GM13976 (cell line): ENCODE results near the gene KCNE4.

ENCODE experiments used
- DNase-seq: peaks from one replicate; pipeline ENCODE4 v3.0.0; 2012; ENCODE audit warnings: low spot score
- in situ Hi-C: fragments of 300-500 bp; cut with MboI; formaldehyde crosslinking; loops from one replicate; pipeline ENCODE4 v1.12.0; 2022; ENCODE audit warnings: low sequenced_read_pairs, mixed read lengths, inconsistent platforms; ENCODE audit not compliant: unreplicated experiment
- TF ChIP-seq, protein P1 (sequence below): IDR thresholded peaks from 2 replicates; pipeline ENCODE4 v1.5.1; 2012; ENCODE audit warnings: borderline replicate concordance, mild to moderate bottlenecking; ENCODE audit not compliant: insufficient read depth; ENCODE audit errors: extremely low read depth, missing control alignments, control extremely low read depth

KCNE4 gene, protein sequence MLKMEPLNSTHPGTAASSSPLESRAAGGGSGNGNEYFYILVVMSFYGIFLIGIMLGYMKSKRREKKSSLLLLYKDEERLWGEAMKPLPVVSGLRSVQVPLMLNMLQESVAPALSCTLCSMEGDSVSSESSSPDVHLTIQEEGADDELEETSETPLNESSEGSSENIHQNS

DNA sequence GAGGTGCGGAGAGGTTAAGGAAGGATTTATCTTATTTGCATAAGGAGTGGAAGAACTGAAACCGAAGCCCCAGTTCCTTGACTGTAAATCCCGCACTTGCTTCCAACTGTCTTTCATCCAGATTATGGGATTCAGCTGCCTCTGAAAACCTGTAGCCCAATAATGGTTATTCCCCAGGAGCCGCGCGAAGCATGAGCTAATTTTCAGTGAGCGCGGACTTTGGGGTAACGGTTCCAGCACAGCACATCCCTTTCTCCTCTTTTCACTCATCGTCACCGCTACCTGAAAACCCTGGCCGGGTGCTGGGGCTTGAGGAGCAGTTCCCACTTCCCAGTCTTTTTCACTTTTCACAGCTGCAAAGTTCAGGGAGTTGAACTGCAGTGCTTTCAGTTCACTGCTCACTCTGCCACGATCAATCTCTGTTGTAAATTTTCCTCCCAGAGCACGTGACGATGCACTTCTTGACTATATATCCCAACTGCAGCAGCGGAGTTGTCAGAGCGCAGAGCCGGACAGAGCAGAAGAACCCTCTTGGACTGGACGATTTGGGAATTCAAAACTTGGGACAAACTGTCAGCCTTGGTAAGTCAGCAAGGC lies at the start of gene KCNE4:
Gene KCNE4 (plus strand): TSS at position 498 of the 597 bp plus-strand sequence. CDS start 641 bp downstream, outside the sequence.
- TF ChIP-seq, protein P1, sequence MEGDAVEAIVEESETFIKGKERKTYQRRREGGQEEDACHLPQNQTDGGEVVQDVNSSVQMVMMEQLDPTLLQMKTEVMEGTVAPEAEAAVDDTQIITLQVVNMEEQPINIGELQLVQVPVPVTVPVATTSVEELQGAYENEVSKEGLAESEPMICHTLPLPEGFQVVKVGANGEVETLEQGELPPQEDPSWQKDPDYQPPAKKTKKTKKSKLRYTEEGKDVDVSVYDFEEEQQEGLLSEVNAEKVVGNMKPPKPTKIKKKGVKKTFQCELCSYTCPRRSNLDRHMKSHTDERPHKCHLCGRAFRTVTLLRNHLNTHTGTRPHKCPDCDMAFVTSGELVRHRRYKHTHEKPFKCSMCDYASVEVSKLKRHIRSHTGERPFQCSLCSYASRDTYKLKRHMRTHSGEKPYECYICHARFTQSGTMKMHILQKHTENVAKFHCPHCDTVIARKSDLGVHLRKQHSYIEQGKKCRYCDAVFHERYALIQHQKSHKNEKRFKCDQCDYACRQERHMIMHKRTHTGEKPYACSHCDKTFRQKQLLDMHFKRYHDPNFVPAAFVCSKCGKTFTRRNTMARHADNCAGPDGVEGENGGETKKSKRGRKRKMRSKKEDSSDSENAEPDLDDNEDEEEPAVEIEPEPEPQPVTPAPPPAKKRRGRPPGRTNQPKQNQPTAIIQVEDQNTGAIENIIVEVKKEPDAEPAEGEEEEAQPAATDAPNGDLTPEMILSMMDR, result no peak
- in situ Hi-C loops, result no loop called here
- DNase-seq, result no peak

DNA sequence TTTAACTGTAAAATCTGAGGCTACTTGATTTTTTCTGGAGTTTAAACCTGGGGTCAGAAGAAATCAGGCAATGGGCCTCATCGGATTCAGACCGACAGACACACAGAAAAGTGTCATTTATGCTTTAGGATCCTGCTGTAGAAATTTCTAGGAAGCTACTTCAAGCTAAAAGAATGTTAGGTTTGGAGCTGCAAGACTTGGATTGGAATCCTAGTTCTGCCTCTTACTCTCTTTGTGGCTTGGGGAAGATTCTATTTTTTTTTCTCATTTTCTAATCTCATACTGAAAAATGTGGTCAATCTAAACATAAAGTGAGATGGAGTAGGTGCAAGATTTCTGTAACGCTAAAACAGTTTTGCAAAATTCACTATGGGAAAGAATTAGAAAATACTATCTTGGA lies 48.8 kb upstream of the KCNE4 start:
- DNase-seq, result no peak
- TF ChIP-seq, protein P1, result no peak
- in situ Hi-C loops, result no loop called here

DNA sequence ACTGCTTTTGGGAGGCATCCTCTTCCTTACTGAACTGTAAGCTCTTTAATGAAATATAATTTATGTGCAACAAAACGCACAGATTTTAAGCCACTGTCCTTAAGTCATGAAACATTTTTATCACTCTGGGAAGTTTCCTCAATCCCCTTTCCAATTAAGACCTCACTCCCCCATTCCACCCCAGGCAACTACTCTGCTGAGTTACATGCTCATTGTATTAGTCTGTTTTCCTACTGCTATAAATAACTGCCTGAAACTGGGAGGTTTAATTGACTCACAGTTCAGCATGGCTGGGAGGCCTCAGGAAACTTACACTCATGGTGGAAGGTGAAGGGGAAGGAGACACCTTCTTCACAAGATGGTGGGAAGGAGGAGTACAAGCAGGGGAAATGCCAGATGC lies 46.5 kb upstream of the KCNE4 start:
- no peak for DNase-seq
- TF ChIP-seq, protein P1, result no peak
- in situ Hi-C loops, result no loop called here

DNA sequence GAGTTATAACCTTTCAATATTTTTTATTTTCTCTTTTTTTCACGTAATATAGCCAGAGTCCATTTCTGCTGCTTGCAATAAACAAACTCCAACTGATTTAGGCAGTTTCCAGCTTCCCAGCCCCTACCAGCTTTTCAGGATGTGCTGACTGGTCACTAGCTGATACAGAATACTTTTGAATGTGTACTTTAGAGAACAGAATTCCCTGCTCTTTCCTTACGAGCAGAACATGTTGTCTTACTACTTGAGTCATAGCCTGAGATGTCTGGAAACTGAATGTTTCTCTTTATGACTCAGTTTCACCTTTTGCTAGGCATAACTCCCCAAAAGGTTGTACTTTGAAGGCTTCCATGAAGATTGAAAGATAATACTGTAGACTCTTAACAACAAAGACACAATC lies 44.5 kb upstream of the KCNE4 start:
- in situ Hi-C loops, result no loop called here
- TF ChIP-seq, protein P1, result no peak
- DNase-seq, result no peak

DNA sequence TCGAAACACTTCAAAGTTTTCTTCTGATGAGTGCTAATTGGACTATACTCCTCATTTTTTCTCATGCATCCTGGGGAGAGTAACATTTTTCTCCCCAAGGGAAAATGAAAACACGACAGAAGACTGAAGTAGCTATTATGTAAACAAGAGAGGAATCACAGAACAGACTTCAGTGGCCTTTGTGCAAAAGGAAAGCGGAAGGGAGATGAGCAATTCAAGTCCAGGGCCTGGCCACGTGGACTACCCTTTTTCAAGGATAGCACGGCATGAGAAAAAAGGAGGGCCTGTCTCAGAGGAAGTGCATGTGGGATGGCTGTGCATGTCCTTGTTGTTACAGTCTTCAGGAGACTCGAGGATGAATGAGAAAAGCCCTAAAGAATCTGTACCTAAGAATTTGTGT lies 43.8 kb upstream of the KCNE4 start:
- in situ Hi-C loops, result no loop called here
- TF ChIP-seq, protein P1, result no peak
- no peak for DNase-seq

DNA sequence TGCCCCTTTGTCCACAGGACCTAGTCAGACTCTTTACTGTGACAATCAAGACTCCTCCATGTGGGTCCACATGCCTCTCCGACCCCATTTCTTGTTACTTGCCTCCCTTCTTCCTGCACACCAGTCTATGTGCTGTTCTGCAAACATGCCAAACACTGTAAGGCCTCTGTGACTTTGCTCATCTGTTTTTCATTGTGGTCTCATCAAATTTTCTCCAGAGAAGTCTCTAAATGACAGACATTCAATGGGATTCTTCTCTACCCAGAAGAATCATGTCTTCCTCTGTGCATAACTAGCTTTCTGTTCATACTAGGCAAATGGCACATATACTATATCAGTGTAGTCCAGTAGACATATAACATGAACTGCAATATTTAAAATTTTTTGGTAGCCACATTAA lies 43.0 kb upstream of the KCNE4 start:
- TF ChIP-seq, protein P1, result no peak
- DNase-seq, result no peak
- in situ Hi-C loops, result no loop called here
